Measurements from ENCODE around the gene ZDHHC15. TPM values are rescaled to one million over a fixed set of nuclear protein-coding genes. Genes with fewer than 3 reads are reported as not detected.
"Not testable (repeated sequence)": the region's sequence is repeated elsewhere in the genome, so short reads cannot be mapped to it uniquely, and the experiment has no call there.

The ZDHHC15 gene
- total RNA-seq (2021) (not detected in 2 replicates), Bru-seq, nascent RNA (percentile 9 among the genes with signal in this experiment), BruChase-seq, experiment 1, labeled RNA remaining after a 2-hour chase (percentile 9 among the genes with signal in this experiment), BruChase-seq, experiment 2, labeled RNA remaining after a 6-hour chase (percentile 7 among the genes with signal in this experiment)
- long read RNA-seq = 0 reads

GRCh38 chrX:75522565-75523431 is at the start of gene ZDHHC15:
Gene ZDHHC15 (minus strand): TSS chrX:75523037. CDS start chrX:75523024, 13 bp downstream.
- ChIA-PET POLR2A (ENCODE audit: low non-redundant PET) (no interaction called here), CTCF (no interaction called here)
- intact Hi-C loops (cut with micrococcal nuclease; ENCODE audit: unreplicated experiment) = no loop called here
- H3K27ac ChIP-seq (ENCODE audit: low read depth, low read length, poor library complexity, severe bottlenecking) = no peak within 1 kb of the TSS
- no peaks in the 10 kb centered on the region for H3K9me3 ChIP-seq (ENCODE audit: low read depth, low read length, poor library complexity, severe bottlenecking)
- H3K36me3 ChIP-seq (ENCODE audit: insufficient read depth, low read length, poor library complexity, severe bottlenecking) = no peaks in the 10 kb centered on the region
- TF ChIP-seq EZH2 (IDR thresholded peaks at IDR 0.05; ENCODE audit: borderline replicate concordance, low read depth, low read length, poor library complexity, severe bottlenecking) (no peak), CTCF (conservative IDR thresholded peaks at IDR 0.05; ENCODE audit: low read depth, low read length) (no peak)
- no peaks in the 10 kb centered on the region for H3K4me1 ChIP-seq (ENCODE audit: insufficient read depth, low read length, poor library complexity, severe bottlenecking)
- BruUV-seq (replicated peaks) = no TSS peak
- DNase-seq (ENCODE audit: low spot score) = peak; percentile 0
- H3K27me3 ChIP-seq (replicated peaks; ENCODE audit: insufficient read depth, low read depth, low read length, poor library complexity) = no peaks in the 10 kb centered on the region
- no peak within 1 kb of the TSS for H3K4me3 ChIP-seq (ENCODE audit: low read depth, low read length, poor library complexity, severe bottlenecking)

- DNase-seq (ENCODE audit: low spot score); H3K27me3 ChIP-seq (replicated peaks; ENCODE audit: insufficient read depth, low read depth, low read length, poor library complexity); H3K9me3 ChIP-seq (ENCODE audit: low read depth, low read length, poor library complexity, severe bottlenecking); intact Hi-C loops (cut with micrococcal nuclease; ENCODE audit: unreplicated experiment); BruUV-seq (replicated peaks); H3K4me1 ChIP-seq (ENCODE audit: insufficient read depth, low read length, poor library complexity, severe bottlenecking); H3K27ac ChIP-seq (ENCODE audit: low read depth, low read length, poor library complexity, severe bottlenecking); H3K36me3 ChIP-seq (ENCODE audit: insufficient read depth, low read length, poor library complexity, severe bottlenecking); H3K4me3 ChIP-seq (ENCODE audit: low read depth, low read length, poor library complexity, severe bottlenecking); POLR2A ChIA-PET (ENCODE audit: low non-redundant PET); CTCF ChIA-PET: not testable (repeated sequence)
Observed at GRCh38 chrX:75560544-75560943, 37.7 kb upstream of the ZDHHC15 start.

- POLR2A ChIA-PET (ENCODE audit: low non-redundant PET) = no interaction called here
Observed at GRCh38 chrX:75547783-75548182, 24.9 kb upstream of the ZDHHC15 start.

More at GRCh38 chrX:75547783-75548182, 24.9 kb upstream of the ZDHHC15 start:
- no TSS peak for BruUV-seq (replicated peaks)
- Histone ChIP-seq H3K9me3 (ENCODE audit: low read depth, low read length, poor library complexity, severe bottlenecking) (peaks cover 8% of the 10 kb centered on the region), H3K4me1 (ENCODE audit: insufficient read depth, low read length, poor library complexity, severe bottlenecking) (no peaks in the 10 kb centered on the region), H3K27ac (ENCODE audit: low read depth, low read length, poor library complexity, severe bottlenecking) (no peak overlapping the region), H3K36me3 (ENCODE audit: insufficient read depth, low read length, poor library complexity, severe bottlenecking) (no peaks in the 10 kb centered on the region), H3K4me3 (ENCODE audit: low read depth, low read length, poor library complexity, severe bottlenecking) (no peak overlapping the region), H3K27me3 (replicated peaks; ENCODE audit: insufficient read depth, low read depth, low read length, poor library complexity) (no peaks in the 10 kb centered on the region)
- CTCF ChIA-PET = no interaction called here
- DNase-seq (ENCODE audit: low spot score) = no peak
- TF ChIP-seq EZH2 (IDR thresholded peaks at IDR 0.05; ENCODE audit: borderline replicate concordance, low read depth, low read length, poor library complexity, severe bottlenecking) = no peak
- no peak for TF ChIP-seq CTCF (conservative IDR thresholded peaks at IDR 0.05; ENCODE audit: low read depth, low read length)
- intact Hi-C loops (cut with micrococcal nuclease; ENCODE audit: unreplicated experiment) = no loop called here

Measured in A673 (cell line).